Neural progenitor cell (in vitro differentiated cells): ENCODE results near the gene SMNDC1. TPM values are rescaled to one million over a fixed set of nuclear protein-coding genes. Genes with fewer than 3 reads are reported as not detected.

ENCODE experiments used
- DNase-seq: peaks from one replicate; pipeline ENCODE4 v3.0.0-alpha.2; 2016; ENCODE audit warnings: low spot score
- H2AFZ ChIP-seq: fragments of 200-600 bp; sonication (generic); replicated peaks from 2 replicates; pipeline ENCODE4 v1.6.1; 2016; ENCODE audit warnings: antibody characterized with exemption
- H3F3A ChIP-seq: fragments of 200-600 bp; sonication (generic); 2 replicates; pipeline ENCODE4 v1.6.1; 2016; ENCODE audit warnings: antibody characterized with exemption, low read depth
- H3K27ac ChIP-seq: fragments of 200-600 bp; sonication (generic); 2 replicates; pipeline ENCODE4 v1.5.1; 2016; ENCODE audit warnings: mild to moderate bottlenecking
- H3K27me3 ChIP-seq: fragments of 200-600 bp; sonication (generic); 2 replicates; pipeline ENCODE4 v1.6.1; 2016; ENCODE audit warnings: mild to moderate bottlenecking, moderate library complexity
- H3K36me3 ChIP-seq: fragments of 200-600 bp; sonication (generic); 2 replicates; pipeline ENCODE4 v1.5.1; 2016
- H3K4me1 ChIP-seq: fragments of 200-600 bp; sonication (generic); 2 replicates; pipeline ENCODE4 v1.6.1; 2016; ENCODE audit warnings: mixed run types
- H3K4me2 ChIP-seq: fragments of 200-600 bp; sonication (generic); 2 replicates; pipeline ENCODE4 v1.6.1; 2016
- H3K4me3 ChIP-seq: fragments of 200-600 bp; sonication (generic); 2 replicates; pipeline ENCODE4 v1.5.1; 2016
- H3K79me2 ChIP-seq: fragments of 200-600 bp; sonication (generic); 2 replicates; pipeline ENCODE4 v1.6.1; 2016; ENCODE audit warnings: low read depth
- H3K9ac ChIP-seq: fragments of 200-600 bp; sonication (generic); 2 replicates; pipeline ENCODE4 v1.6.1; 2016
- H3K9me3 ChIP-seq: fragments of 200-600 bp; sonication (generic); 2 replicates; pipeline ENCODE4 v1.5.1; 2016; ENCODE audit warnings: low read depth
- H4K20me1 ChIP-seq: fragments of 200-600 bp; sonication (generic); 2 replicates; pipeline ENCODE4 v1.6.1; 2016; ENCODE audit warnings: low read depth
- H3K27ac Mint-ChIP-seq: 3 replicates; pipeline ENCODE4 v1.8.0; 2021; ENCODE audit warnings: mixed read lengths
- H3K27me3 Mint-ChIP-seq: 2 replicates; pipeline ENCODE4 v1.8.0; 2022; ENCODE audit warnings: low read depth, mild to moderate bottlenecking, inconsistent platforms, moderate library complexity, mixed read lengths; ENCODE audit not compliant: insufficient read depth
- H3K36me3 Mint-ChIP-seq: 3 replicates; pipeline ENCODE4 v1.8.0; 2021; ENCODE audit warnings: mixed read lengths
- H3K4me1 Mint-ChIP-seq: 3 replicates; pipeline ENCODE4 v1.8.0; 2021; ENCODE audit warnings: mixed read lengths
- H3K4me3 Mint-ChIP-seq: 3 replicates; pipeline ENCODE4 v1.8.0; 2021; ENCODE audit warnings: mild to moderate bottlenecking, moderate library complexity, mixed read lengths
- H3K9me3 Mint-ChIP-seq: 3 replicates; pipeline ENCODE4 v1.8.0; 2020; ENCODE audit warnings: mixed read lengths
- EZH2 ChIP-seq: fragments of 200-600 bp; sonication (generic); IDR thresholded peaks from 2 replicates; pipeline ENCODE4 v1.6.1; 2017; ENCODE audit warnings: antibody characterized with exemption, mild to moderate bottlenecking, moderate library complexity
- EZH2phosphoT487 ChIP-seq: fragments of 200-600 bp; sonication (generic); IDR thresholded peaks from 2 replicates; pipeline ENCODE4 v1.6.1; 2017; ENCODE audit warnings: antibody characterized with exemption
- total RNA-seq: library from RNA; depleted of rRNA; stranded (reverse); fragments of >200 nt; gene quantifications from 2 replicates; pipeline ENCODE4 v1.2.3, GENCODE V29; 2015; ENCODE audit warnings: low replicate concordance
- TF ChIP-seq, protein P1 (sequence below): fragments of 200-600 bp; sonication (generic); IDR thresholded peaks from 2 replicates; pipeline ENCODE4 v1.5.1; 2017; ENCODE audit warnings: antibody characterized with exemption, mild to moderate bottlenecking

Gene SMNDC1
- total RNA-seq, 1 donor from 2014 or later = 18.1 TPM

DNA sequence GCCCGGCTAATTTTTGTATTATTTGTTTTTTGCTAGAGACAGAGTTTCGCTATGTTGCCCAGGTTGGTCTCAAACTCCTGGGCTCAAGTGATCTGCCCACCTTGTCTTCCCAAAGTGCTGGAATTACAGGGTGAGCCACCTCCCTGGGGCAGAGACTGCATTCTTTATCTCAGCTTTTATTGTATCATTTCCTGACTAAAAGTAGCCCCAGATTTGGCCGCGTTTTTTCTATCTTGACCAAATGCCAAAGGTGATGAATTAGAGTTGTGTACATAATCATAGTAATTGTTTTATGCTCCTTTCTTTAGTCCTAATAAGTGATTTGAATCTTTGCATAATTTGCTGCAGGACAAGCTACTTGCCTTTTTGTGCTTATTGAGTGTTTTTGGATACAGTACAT, 3.1 kb upstream of the SMNDC1 start:
- Histone ChIP-seq H3K4me3 (no peak overlapping the region), H3F3A (peaks cover 11% of the 10 kb centered on the region), H2AFZ (no peak overlapping the region), H3K9me3 (no peaks in the 10 kb centered on the region), H3K27me3 (no peaks in the 10 kb centered on the region), H3K4me1 (peaks cover 13% of the 10 kb centered on the region), H3K36me3 (no peaks in the 10 kb centered on the region), H3K27ac (no peak overlapping the region), H3K9ac (no peak overlapping the region), H4K20me1 (peaks cover 16% of the 10 kb centered on the region), H3K4me2 (no peak overlapping the region), H3K79me2 (peaks cover 19% of the 10 kb centered on the region)
- H3K9me3 Mint-ChIP-seq = no peaks in the 10 kb centered on the region
- H3K4me3 Mint-ChIP-seq = no peak overlapping the region
- DNase-seq = no peak
- no peak overlapping the region for H3K27ac Mint-ChIP-seq
- H3K4me1 Mint-ChIP-seq = peaks cover 26% of the 10 kb centered on the region
- TF ChIP-seq EZH2 = no peak
- peaks cover 2% of the 10 kb centered on the region for H3K27me3 Mint-ChIP-seq
- no peaks in the 10 kb centered on the region for H3K36me3 Mint-ChIP-seq

DNA sequence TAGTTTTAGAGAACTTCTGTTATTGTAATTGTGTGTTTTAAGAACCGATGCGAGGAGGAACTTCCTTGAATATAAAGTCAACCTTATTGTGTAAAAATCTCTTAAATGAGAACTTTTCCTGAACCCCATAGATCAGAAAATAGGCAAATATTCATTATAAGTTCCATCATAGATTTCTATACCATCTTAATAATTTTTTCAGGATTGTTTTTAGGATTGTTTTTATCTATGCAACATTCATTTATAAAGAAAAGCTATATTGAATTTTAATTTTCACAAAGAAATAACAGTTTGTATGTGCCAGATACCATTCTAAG, 1.7 kb upstream of the SMNDC1 start:
- TF ChIP-seq EZH2phosphoT487 (no peak), EZH2 (peak; percentile 21)
- H3K27ac Mint-ChIP-seq = no peak overlapping the region
- no peak overlapping the region for H3K27ac ChIP-seq
- peaks cover 33% of the 10 kb centered on the region for H3K79me2 ChIP-seq
- peaks cover 32% of the 10 kb centered on the region for H3K4me1 Mint-ChIP-seq
- H3F3A ChIP-seq = peaks cover 11% of the 10 kb centered on the region
- no peaks in the 10 kb centered on the region for H3K27me3 ChIP-seq
- H3K9me3 Mint-ChIP-seq = no peaks in the 10 kb centered on the region
- H3K27me3 Mint-ChIP-seq = peaks cover 2% of the 10 kb centered on the region
- peaks cover 29% of the 10 kb centered on the region for H4K20me1 ChIP-seq
- H3K9ac ChIP-seq = no peak overlapping the region
- no peak for DNase-seq
- no peak overlapping the region for H3K4me2 ChIP-seq
- H3K36me3 ChIP-seq = peaks cover 10% of the 10 kb centered on the region
- peaks cover 3% of the 10 kb centered on the region for H3K36me3 Mint-ChIP-seq
- no peak overlapping the region for H3K4me3 ChIP-seq
- H3K4me3 Mint-ChIP-seq = no peak overlapping the region
- peaks cover 9% of the 10 kb centered on the region for H3K4me1 ChIP-seq
- no peaks in the 10 kb centered on the region for H3K9me3 ChIP-seq
- peak overlapping the region; percentile 18 for H2AFZ ChIP-seq

DNA sequence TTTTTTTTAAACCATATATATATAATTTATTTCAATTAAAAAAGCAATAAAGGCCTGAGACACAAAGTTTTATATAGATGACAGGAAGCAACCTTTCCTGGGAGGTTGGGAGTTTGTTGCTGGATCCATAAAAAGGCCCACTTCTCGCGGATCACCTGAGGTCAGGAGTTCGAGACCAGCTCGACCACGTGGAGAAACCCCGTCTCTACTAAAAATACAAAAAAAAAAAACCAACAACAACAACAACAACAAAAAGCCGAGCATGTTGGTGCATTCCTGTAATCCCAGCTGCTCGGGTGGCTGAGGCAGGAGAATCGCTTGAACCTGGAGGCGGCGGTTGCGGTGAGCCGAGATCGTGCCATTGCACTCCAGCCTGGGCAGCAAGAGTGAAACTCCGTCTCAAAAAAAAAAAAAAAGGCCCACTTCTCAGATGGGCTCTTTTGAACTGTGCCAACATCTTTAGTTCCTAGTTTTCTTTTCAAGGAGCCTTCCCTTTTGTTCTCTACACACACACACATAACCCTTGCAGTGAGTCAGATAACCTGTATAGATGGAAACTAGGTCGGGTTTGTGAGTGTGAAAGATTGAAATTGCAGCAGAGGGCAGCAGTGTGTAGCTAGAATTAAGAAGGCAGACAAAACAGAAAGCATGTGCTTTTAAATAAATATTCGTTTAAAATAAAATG, 1.2 kb upstream of the SMNDC1 start:
- peaks cover 2% of the 10 kb centered on the region for H3K27me3 Mint-ChIP-seq
- no peak overlapping the region for H3K9ac ChIP-seq
- peak; percentile 71 for DNase-seq
- H3K27ac Mint-ChIP-seq = peak overlapping the region; percentile 43
- H3K36me3 ChIP-seq = peaks cover 12% of the 10 kb centered on the region
- H2AFZ ChIP-seq = peak overlapping the region; percentile 18
- TF ChIP-seq EZH2 (peak; percentile 17), EZH2phosphoT487 (no peak)
- TF ChIP-seq, protein P1, sequence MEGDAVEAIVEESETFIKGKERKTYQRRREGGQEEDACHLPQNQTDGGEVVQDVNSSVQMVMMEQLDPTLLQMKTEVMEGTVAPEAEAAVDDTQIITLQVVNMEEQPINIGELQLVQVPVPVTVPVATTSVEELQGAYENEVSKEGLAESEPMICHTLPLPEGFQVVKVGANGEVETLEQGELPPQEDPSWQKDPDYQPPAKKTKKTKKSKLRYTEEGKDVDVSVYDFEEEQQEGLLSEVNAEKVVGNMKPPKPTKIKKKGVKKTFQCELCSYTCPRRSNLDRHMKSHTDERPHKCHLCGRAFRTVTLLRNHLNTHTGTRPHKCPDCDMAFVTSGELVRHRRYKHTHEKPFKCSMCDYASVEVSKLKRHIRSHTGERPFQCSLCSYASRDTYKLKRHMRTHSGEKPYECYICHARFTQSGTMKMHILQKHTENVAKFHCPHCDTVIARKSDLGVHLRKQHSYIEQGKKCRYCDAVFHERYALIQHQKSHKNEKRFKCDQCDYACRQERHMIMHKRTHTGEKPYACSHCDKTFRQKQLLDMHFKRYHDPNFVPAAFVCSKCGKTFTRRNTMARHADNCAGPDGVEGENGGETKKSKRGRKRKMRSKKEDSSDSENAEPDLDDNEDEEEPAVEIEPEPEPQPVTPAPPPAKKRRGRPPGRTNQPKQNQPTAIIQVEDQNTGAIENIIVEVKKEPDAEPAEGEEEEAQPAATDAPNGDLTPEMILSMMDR = peak; percentile 68
- no peaks in the 10 kb centered on the region for H3K9me3 Mint-ChIP-seq
- H3K27me3 ChIP-seq = no peaks in the 10 kb centered on the region
- peaks cover 31% of the 10 kb centered on the region for H3K4me1 Mint-ChIP-seq
- peaks cover 3% of the 10 kb centered on the region for H3K36me3 Mint-ChIP-seq
- H3K27ac ChIP-seq = peak overlapping the region; percentile 91
- peaks cover 9% of the 10 kb centered on the region for H3K4me1 ChIP-seq
- H3K79me2 ChIP-seq = peaks cover 38% of the 10 kb centered on the region
- no peaks in the 10 kb centered on the region for H3K9me3 ChIP-seq
- H3K4me3 Mint-ChIP-seq = peak overlapping the region; percentile 92
- H4K20me1 ChIP-seq = peaks cover 34% of the 10 kb centered on the region
- H3K4me3 ChIP-seq = no peak overlapping the region
- peaks cover 11% of the 10 kb centered on the region for H3F3A ChIP-seq
- peak overlapping the region; percentile 74 for H3K4me2 ChIP-seq

DNA sequence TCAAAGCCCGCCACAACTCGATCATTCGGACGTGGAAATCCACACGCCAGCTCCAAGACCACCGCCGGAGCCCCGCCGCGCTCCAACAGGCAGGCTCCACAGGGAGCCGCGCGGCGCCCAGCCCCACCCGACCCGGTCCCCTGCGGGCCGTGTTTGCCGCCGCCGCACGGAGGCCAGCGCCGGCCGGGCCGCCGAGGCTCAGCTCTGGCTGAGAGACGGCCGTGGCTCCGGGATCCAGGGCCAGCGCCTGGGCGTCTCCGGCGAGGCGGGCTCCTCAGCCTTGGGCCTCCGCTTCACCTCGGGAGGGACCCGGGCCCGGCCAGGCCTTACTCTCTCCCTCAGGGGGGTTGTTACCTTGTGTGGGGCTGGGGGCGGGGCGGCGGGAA, 333 bp downstream of the SMNDC1 start:
- no peak overlapping the region for H2AFZ ChIP-seq
- peak overlapping the region; percentile 93 for H3K27ac ChIP-seq

More for the DNA sequence above, 333 bp downstream of the SMNDC1 start:
- H3K27ac Mint-ChIP-seq = peak overlapping the region; percentile 96
- DNase-seq = peak; percentile 80
- H3K27me3 ChIP-seq = no peaks in the 10 kb centered on the region
- peaks cover 48% of the 10 kb centered on the region for H4K20me1 ChIP-seq
- peak overlapping the region; percentile 95 for H3K4me3 Mint-ChIP-seq
- H3K4me1 ChIP-seq = peaks cover 9% of the 10 kb centered on the region
- peaks cover 26% of the 10 kb centered on the region for H3K4me1 Mint-ChIP-seq
- peak overlapping the region; percentile 99 for H3K4me2 ChIP-seq
- H3K9ac ChIP-seq = peak overlapping the region; percentile 98
- peaks cover 11% of the 10 kb centered on the region for H3F3A ChIP-seq
- H3K79me2 ChIP-seq = peaks cover 53% of the 10 kb centered on the region
- peaks cover 3% of the 10 kb centered on the region for H3K36me3 Mint-ChIP-seq
- H3K9me3 Mint-ChIP-seq = no peaks in the 10 kb centered on the region
- peak overlapping the region; percentile 99 for H3K4me3 ChIP-seq
- peaks cover 23% of the 10 kb centered on the region for H3K36me3 ChIP-seq
- no peaks in the 10 kb centered on the region for H3K9me3 ChIP-seq
- TF ChIP-seq EZH2 = no peak
- TF ChIP-seq EZH2phosphoT487 = no peak
- TF ChIP-seq, protein P1 = no peak
- peaks cover 2% of the 10 kb centered on the region for H3K27me3 Mint-ChIP-seq
